Gastrocnemius medialis (tissue), 4 donors: Measurements from ENCODE around the gene HMGA1.

Experiments used
- CTCF ChIP-seq, 5 experiments: fragments of 450-650 bp in 3 of 5; fragments of 200-600 bp in 2 of 5; sonication (generic) in 2 of 5; IDR thresholded peaks in 4 of 5; conservative IDR thresholded peaks in 1 of 5; 1 replicate in 4 of 5; 2 replicates in 1 of 5; pipeline ENCODE4 v1.5.1; 2016 to 2019; ENCODE audit warnings: antibody characterized with exemption in 5 of 5, mild to moderate bottlenecking in 3 of 5, moderate library complexity in 3 of 5
- POLR2A ChIP-seq, 2 donors: fragments of 450-650 bp; IDR thresholded peaks; one replicate each; pipeline ENCODE4 v1.6.1; 2017; ENCODE audit warnings: antibody characterized with exemption in 2 of 2, mild to moderate bottlenecking in 2 of 2, moderate library complexity in 2 of 2

DNA sequence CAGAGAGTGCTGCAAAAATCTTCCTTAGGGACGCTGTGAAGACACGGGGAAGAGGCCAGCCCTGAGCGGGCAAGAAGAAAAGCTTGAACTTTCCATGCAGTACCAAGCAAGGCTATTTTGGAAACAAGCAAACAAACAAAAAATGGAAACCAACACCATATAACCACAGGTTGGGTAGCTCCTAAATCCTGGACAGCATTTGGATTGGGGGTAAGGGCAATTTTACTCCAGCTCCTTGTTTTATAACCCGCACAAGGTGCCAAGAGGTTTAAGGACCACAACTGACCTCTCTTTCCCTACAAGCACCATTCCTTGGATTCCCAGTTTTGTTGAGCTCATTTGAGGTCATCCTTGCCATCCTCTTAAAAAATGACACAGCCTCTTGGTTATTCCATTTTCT, 43.5 kb downstream of the HMGA1 start:
- TF ChIP-seq POLR2A (IDR thresholded peaks at IDR 0.05): no peak
- no peak for TF ChIP-seq CTCF (IDR thresholded peaks at IDR 0.05 in 4 of 5, conservative IDR thresholded peaks at IDR 0.05 in 1 of 5)
